VCaP (cell line): ENCODE data around the gene CEACAM19.
A peak's percentile ranks its signal among the peaks of the same experiment; 100 is the strongest.

Experiments used
- H3K27ac ChIP-seq: fragments of 450-650 bp; 2 replicates; pipeline ENCODE4 v1.5.1; 2017
- TF ChIP-seq, protein P1 (sequence below): fragments of 450-650 bp; conservative IDR thresholded peaks from 2 replicates; pipeline ENCODE4 v1.5.1; 2017; ENCODE audit warnings: mild to moderate bottlenecking, moderate library complexity

Gene CEACAM19

DNA sequence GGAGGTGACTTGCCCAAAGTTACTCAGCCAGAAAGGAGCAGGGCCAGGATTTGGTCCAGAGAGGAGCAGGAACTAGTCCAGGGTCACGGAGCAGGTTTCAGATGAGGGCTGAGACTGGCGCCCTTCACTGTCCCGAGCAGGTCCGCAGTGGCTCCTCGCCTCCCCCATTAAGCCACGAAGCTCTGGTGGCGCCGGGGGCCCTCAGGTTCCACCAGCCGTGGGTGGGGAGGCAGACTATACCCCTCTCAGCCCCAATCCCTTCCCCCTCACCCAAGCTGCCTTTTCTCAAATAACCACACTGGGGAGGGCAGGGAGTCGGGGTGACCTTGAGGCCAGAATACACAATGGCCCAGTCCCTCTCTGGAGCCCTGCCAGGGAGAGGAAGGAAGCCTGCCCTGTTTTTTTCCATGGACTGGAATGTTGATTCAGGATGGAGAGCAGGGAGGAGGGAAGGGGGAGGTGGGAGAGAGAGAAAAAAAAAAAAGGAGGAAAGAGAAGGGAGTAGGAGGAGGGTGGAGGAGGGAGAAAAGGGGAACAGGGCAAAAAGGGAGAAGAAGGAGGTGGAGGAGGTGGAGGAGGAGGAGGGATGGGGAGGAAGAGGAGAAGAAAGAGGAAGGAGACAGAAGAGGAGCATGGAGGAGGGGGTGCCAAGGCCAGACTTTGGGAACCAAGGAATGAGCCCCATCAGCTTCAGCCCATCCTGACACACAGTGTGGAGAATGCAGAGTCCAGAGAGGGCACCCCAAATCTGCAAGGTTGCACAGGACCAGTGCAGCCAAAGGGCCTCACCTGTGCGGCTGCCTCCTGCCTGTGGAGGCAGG, 47.4 kb downstream of the CEACAM19 start:
- H3K27ac ChIP-seq = peak overlapping the region; percentile 97

DNA sequence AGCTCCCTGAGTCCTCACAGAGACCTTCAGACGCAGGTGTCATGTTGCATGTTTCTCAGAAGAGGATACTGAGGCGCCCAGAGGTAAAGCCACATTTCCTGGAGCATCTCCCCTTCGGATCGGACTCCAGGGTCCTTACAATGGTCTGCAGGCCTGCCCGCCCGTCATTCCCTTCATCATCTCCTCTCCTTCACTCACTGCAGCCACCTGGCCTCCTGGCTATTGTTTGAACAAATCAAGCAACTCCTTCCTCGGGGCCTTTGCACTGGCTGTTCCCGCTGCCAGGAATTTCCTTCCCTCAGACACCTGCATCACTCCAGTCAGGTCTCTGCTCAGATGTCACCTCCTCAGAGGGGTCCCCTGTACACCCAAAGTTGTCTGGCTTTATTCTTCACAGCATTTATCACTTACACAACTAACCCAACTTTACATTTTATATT, 48.0 kb downstream of the CEACAM19 start:
- TF ChIP-seq, protein P1, sequence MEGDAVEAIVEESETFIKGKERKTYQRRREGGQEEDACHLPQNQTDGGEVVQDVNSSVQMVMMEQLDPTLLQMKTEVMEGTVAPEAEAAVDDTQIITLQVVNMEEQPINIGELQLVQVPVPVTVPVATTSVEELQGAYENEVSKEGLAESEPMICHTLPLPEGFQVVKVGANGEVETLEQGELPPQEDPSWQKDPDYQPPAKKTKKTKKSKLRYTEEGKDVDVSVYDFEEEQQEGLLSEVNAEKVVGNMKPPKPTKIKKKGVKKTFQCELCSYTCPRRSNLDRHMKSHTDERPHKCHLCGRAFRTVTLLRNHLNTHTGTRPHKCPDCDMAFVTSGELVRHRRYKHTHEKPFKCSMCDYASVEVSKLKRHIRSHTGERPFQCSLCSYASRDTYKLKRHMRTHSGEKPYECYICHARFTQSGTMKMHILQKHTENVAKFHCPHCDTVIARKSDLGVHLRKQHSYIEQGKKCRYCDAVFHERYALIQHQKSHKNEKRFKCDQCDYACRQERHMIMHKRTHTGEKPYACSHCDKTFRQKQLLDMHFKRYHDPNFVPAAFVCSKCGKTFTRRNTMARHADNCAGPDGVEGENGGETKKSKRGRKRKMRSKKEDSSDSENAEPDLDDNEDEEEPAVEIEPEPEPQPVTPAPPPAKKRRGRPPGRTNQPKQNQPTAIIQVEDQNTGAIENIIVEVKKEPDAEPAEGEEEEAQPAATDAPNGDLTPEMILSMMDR = no peak
- H3K27ac ChIP-seq = peak overlapping the region; percentile 97

More for the DNA sequence above, 47.4 kb downstream of the CEACAM19 start:
- TF ChIP-seq, protein P1 = no peak

DNA sequence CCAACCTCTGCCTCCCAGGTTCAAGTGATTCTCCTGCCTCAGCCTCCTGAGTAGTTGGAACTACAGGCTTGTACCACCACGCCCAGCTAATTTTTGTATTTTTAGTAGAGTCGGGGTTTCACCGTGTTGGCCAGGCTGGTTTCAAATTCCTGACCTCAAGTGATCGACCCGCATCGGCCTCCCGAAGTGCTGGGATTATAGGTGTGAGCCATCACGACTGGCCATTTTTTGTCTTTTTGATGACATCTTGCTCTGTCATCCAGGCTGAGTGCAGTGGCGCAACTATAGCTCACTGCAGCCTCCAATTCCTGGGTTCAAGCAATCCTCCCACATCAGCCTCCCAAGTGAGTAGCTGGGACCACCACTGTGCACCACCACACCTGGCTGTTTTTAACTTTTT, 49.1 kb downstream of the CEACAM19 start:
- H3K27ac ChIP-seq = peak overlapping the region; percentile 55; the same call in 1 of the 2 replicates

DNA sequence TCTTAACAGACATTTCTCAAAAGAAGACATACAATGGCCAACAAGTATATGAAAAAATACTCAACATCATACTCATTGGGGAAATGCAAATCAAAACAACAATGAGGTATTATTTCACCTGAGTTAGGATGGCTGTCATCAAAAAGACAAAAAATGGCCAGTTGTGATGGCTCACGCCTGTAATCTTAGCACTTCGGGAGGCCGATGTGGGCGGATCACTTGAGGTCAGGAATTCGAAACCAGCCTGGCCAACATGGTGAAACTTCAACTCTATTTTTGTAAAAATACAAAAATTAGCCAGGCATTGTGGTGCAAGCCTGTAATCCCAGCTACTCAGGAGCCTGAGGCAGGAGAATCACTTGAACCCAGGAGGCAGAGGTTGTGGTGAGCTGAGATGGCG, 49.7 kb downstream of the CEACAM19 start:
- H3K27ac ChIP-seq = peak overlapping the region; percentile 55; the same call in 1 of the 2 replicates

DNA sequence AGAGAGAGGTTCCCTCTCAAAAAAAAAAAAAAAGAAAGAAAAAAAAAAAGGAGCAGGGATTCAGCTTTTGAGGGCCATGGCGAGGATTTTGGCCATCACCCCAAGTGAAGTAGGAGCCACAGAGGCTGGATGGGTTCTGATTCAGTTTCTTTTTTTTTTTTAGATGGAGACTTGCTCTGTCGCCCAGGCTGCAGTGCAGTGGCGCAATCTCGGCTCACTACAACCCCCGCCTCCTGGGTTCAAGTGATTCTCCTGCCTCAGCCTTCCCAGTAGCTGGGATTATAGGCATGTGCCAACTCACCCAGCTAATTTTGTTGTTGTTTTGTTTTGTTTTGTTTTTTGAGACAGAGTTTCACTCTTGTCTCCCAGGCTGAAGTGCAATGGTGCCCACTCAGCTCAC, 50.1 kb downstream of the CEACAM19 start:
- peak overlapping the region; percentile 55; the same call in 1 of the 2 replicates for H3K27ac ChIP-seq

More for the DNA sequence above, 49.7 kb downstream of the CEACAM19 start:
- TF ChIP-seq, protein P1 = no peak

DNA sequence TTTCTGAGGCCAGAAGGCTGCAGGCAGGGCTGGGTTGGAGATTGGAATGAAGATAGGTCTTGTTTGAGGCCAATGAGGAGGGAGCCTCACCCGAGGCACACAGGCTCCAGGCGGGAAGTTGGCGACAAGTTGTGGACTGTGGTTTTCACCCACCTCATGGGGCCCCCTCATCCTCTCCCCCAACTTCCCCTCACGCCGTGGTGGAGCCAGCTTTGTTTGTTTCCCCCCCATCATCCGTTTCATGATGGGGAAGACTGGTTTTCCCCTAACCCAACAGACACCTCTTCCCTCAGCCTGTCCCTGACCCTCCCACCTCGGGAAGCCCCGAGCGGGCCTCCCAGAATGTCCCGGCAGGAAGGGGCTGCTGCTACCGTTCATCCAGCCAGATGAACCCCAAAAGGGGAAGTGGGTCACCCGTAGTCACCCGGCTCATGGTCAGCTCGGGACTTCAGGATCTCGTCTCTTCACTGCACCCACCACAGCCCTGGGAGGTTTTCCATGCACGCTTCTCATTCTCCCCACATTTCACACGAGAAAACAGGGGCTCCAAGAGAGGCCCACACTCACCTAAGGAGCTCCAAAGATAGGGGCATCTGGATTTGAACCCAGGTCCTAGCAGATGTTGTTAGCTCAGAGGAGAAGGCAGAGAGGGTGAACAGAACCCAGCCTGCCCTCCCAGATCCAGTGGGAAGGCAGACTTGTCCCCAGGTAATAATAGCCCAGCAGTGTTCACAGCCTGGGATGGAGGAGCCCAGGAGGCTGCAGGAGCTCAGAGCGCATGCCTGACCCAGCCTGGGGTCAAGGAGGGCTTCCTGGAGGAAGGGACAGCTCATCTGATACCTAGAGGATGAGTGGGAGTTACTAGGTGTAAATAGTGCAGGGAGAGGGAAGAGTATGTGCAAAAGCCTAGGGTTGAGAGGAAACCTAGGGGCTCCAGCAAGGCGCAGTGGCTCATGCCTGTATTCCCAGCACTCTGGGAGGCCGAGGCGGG, 51.1 kb downstream of the CEACAM19 start:
- H3K27ac ChIP-seq = peak overlapping the region; percentile 55; the same call in 1 of the 2 replicates
- TF ChIP-seq, protein P1 = no peak

DNA sequence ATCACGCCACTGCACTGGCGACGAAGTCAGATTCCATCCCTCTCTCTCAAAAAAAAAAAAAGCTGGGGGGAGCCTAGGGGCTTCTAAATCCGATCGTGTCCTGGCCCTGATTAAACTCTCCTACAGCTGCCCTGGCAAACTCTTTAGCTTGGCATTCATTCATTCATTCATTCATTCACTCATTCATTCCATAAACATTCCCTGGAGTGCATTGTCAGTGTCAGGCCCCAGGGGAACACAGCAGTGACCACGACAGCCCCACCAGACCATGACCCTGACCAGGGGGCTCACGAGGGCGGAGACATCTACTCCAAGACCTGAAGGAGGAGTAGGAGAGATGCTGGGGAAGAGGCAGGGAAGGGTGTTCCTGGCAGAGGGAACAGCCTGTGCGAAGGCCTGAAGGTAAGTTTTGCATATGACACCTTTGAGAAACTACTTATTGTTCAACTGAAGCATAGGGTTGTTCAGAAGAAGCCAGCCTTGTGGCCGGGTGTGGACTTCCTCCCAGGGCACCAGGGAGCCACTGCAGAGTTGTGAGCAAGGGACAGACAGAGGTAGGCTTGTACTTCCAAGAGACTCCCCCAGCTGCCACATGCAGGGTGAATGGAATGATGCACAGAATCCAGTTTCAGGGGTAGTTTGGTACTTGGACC, 52.1 kb downstream of the CEACAM19 start:
- TF ChIP-seq, protein P1 = no peak
- H3K27ac ChIP-seq = peak overlapping the region; percentile 55; the same call in 1 of the 2 replicates

DNA sequence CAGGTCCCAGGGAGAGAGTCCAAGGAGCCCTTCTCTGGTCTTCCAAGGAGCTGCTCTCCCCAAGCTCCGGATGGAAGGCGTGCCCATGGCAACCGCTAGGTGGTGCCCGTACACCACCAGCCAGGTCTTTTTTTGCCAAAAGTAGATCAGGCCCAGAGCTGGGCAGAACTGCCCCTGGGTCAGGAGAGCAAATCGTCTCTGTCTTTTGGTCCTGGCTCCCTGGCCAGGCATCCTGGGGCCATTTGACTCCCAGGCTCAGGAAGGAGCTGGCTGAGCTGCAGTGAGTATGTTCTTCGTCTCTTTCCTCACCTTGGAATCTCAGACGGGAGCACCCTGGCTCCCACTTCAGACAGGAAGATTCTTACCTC, 52.7 kb downstream of the CEACAM19 start:
- TF ChIP-seq, protein P1 = peak; percentile 99
- H3K27ac ChIP-seq = peak overlapping the region; percentile 55; the same call in 1 of the 2 replicates
